HFFc6 (cell line): ENCODE measurements around the gene SLC6A13. TPM values are rescaled to one million over a fixed set of nuclear protein-coding genes. Genes with fewer than 3 reads are reported as not detected.

Experiments used
- DNase-seq: peaks from one replicate; pipeline ENCODE4 v3.0.0-alpha.2; 2018
- H3K27ac Mint-ChIP-seq: 2 replicates; pipeline ENCODE4 v1.8.0; 2020; ENCODE audit warnings: mild to moderate bottlenecking, mixed read lengths
- H3K27me3 Mint-ChIP-seq: 2 replicates; pipeline ENCODE4 v1.8.0; 2021; ENCODE audit warnings: mild to moderate bottlenecking, moderate library complexity, mixed read lengths; ENCODE audit not compliant: insufficient read depth
- H3K36me3 Mint-ChIP-seq: 2 replicates; pipeline ENCODE4 v1.8.0; 2021; ENCODE audit warnings: low read depth, mixed read lengths
- H3K4me1 Mint-ChIP-seq: 2 replicates; pipeline ENCODE4 v1.8.0; 2020; ENCODE audit warnings: low read depth, mixed read lengths
- H3K4me3 Mint-ChIP-seq: 2 replicates; pipeline ENCODE4 v1.8.0; 2020; ENCODE audit warnings: mild to moderate bottlenecking, moderate library complexity, mixed read lengths
- H3K9me3 Mint-ChIP-seq: 2 replicates; pipeline ENCODE4 v1.8.0; 2020; ENCODE audit warnings: mild to moderate bottlenecking, mixed read lengths
- total RNA-seq, 6 experiments: library from RNA; stranded (reverse); fragmentation: NEBNext Ultra II Directional; extraction: Animal tissue kit (Norgen Biotek cat#: 25700); gene quantifications; 2 replicates in 1 of 6; 3 replicates in 5 of 6; pipeline ENCODE4 v1.2.3, GENCODE V29; 2021
- TF ChIP-seq, protein P1 (sequence below): fragments of 200-600 bp; sonication (generic); IDR thresholded peaks from 2 replicates; pipeline ENCODE4 v1.5.0; 2021; ENCODE audit warnings: antibody characterized with exemption, mild to moderate bottlenecking

SLC6A13 gene
- total RNA-seq, 6 experiments from 2014 or later, result not detected

DNA sequence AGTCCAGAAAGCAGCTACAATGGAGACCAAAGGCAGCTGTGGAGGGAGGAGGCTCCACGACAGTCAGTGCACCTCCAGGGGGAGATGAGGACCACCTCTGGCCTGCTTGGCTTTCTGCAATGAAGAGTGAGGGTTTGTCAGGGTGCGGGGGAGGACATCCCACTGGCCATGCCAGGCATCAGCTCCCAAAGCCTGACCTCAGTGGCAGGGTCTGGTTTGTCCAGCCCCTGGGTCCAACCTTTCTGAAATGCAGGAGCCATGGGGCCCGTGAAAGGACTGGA, 83.9 kb downstream of the SLC6A13 start:
- Mint-ChIP-seq H3K36me3 (no peaks in the 10 kb centered on the region), H3K4me1 (peaks cover 59% of the 10 kb centered on the region)

DNA sequence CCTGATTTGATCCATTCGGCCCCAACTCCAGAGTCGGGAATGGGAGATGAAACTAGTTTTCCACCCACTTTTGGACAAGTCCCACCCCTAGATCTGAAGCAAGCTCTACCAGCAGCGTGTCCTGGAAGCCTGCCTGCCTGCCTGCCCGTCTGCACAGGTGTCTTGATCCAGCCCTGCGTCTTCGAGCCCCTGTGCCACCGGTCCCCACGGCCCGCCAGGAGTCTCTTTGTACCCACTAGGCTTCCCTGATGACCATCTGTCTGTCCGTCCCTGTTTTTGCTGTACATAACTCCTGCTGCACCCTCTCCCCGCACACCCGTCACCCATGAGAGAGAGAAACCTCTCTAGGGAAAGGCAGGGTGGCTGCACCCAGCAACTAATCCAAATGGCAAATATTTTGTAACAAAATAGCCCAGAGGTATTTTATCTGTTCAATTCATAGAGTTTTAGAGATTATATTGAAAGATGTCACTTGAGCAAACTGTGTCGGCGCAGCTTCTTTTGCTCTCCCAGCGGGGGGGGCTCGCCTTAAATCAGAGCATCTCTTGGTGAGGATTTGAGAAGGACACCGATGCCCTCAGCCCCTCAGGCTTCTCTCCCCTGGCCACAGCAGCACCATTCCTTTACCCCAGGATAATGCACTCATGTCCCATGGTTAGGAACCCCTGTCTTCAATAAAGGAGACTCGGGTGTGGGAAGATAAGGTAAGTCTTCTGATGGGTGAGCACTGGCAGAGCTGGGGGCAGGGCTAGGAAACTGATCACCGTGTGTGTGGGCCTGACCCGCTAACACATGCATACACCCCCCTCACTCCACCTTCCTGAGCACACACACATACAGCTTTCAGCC, 84.4 kb downstream of the SLC6A13 start:
- DNase-seq, result no peak
- Mint-ChIP-seq H3K9me3 (no peaks in the 10 kb centered on the region), H3K27me3 (no peaks in the 10 kb centered on the region; the same call in 1 of the 2 replicates), H3K36me3 (no peaks in the 10 kb centered on the region), H3K4me3 (no peak overlapping the region), H3K4me1 (peaks cover 53% of the 10 kb centered on the region), H3K27ac (no peak overlapping the region)
- TF ChIP-seq, protein P1, sequence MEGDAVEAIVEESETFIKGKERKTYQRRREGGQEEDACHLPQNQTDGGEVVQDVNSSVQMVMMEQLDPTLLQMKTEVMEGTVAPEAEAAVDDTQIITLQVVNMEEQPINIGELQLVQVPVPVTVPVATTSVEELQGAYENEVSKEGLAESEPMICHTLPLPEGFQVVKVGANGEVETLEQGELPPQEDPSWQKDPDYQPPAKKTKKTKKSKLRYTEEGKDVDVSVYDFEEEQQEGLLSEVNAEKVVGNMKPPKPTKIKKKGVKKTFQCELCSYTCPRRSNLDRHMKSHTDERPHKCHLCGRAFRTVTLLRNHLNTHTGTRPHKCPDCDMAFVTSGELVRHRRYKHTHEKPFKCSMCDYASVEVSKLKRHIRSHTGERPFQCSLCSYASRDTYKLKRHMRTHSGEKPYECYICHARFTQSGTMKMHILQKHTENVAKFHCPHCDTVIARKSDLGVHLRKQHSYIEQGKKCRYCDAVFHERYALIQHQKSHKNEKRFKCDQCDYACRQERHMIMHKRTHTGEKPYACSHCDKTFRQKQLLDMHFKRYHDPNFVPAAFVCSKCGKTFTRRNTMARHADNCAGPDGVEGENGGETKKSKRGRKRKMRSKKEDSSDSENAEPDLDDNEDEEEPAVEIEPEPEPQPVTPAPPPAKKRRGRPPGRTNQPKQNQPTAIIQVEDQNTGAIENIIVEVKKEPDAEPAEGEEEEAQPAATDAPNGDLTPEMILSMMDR, result no peak

More for the DNA sequence above, 83.9 kb downstream of the SLC6A13 start:
- H3K4me3 Mint-ChIP-seq, result no peak overlapping the region
- DNase-seq, result no peak
- H3K27ac Mint-ChIP-seq, result no peak overlapping the region
- H3K9me3 Mint-ChIP-seq, result no peaks in the 10 kb centered on the region
- TF ChIP-seq, protein P1, result no peak
- H3K27me3 Mint-ChIP-seq, result no peaks in the 10 kb centered on the region; the same call in 1 of the 2 replicates

DNA sequence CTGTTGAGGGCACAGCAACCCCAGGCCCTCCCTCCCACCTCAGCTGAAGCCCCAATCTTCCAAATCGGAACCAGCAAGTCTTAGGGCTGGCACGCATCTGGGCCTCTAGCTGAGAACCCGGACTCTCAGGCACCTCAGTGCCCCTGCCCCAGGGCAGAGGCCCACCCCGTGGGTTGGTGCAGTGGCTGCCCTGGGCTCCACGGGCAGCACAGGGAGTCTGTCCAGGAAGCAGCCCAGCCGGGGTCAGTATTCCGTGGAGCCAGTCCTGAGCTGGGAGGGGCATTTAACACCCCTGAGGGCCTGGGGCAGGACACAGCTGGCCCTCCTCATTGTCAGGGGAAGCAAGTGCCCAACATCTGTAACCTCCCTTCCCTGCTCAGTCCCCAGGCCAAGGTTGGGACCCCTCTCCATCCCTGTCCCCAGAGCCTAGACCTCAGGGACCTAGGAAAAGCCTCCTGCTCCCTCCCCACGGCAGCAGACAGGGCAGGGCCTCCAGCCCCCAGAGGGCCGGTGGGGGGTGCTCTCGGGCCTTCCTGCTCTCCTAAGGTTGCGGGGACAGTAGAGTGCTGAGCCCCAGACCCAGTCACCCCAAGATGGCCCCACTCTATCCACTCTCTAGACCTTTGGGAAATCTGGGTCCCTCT, 85.2 kb downstream of the SLC6A13 start:
- TF ChIP-seq, protein P1, result no peak
- H3K4me1 Mint-ChIP-seq, result peaks cover 46% of the 10 kb centered on the region
- no peaks in the 10 kb centered on the region for H3K36me3 Mint-ChIP-seq
- no peaks in the 10 kb centered on the region; the same call in 1 of the 2 replicates for H3K27me3 Mint-ChIP-seq
- no peak overlapping the region for H3K4me3 Mint-ChIP-seq
- DNase-seq, result no peak
- peak overlapping the region; percentile 91 for H3K27ac Mint-ChIP-seq
- H3K9me3 Mint-ChIP-seq, result no peaks in the 10 kb centered on the region

DNA sequence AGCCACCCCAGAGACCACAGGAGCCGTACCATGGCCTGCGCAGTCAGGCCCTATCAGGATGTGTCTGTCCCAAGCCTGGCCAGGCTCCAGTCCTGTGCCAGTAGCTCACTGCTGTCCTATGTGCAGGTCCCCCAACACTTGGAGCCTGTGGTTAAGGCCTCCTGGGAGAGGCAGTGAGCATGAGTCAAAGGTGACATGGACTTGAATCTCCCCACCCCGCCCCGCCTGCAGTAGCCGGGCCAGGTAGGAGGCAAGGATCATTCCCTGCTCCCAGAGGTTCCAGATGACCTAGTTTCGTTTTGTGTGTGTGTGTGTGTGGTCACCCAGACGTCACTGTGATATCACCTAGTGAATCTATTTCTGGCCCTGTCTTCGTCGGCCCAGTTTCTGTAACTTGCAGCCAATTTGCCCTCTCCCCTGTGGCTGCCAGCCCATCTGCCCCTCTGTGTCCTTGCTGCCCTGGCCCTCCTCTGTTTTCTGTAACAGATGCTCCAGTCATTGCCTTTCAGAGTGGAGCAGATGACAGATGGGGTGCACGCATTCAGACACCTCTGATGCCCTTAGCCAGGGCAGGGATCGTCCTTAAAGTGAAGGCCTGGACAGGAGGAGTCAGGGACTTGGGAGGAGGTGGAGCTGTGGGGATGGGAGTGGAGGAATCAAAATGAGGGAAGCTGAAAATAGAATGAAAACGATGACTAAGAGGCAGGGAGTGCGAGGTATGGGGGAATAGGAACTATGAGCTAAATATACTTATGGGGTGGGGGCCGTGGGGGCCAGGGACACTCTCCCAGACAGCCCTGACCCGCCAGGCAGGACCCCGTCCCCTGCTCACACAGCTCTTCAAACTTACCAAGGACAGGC, 86.1 kb downstream of the SLC6A13 start:
- no peaks in the 10 kb centered on the region; the same call in 1 of the 2 replicates for H3K27me3 Mint-ChIP-seq
- peak overlapping the region; percentile 91 for H3K27ac Mint-ChIP-seq
- peaks cover 37% of the 10 kb centered on the region for H3K4me1 Mint-ChIP-seq
- DNase-seq, result peak; percentile 65
- no peaks in the 10 kb centered on the region for H3K36me3 Mint-ChIP-seq
- H3K4me3 Mint-ChIP-seq, result peak overlapping the region; percentile 73
- TF ChIP-seq, protein P1, result no peak; the same call in 1 of the 2 replicates
- no peaks in the 10 kb centered on the region for H3K9me3 Mint-ChIP-seq

DNA sequence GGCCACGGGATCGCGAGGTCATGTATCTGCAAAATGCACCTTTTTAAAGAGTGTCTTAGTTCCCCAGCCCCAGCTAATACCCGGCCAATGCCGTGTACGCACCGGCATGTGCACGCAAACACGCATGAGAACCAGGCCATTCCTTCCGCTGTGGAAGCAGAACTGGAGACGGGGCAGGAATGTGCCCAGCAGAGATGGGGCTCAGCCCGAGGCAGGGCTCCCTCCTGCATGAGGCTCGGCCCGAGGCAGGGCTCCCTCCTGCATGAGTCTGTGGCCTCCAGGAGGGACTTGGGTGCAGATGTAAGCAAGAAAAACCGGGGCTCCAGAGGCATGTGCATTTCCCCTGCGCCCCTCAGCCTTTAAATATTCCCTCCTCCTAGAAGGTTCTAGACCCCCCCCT, 86.9 kb downstream of the SLC6A13 start:
- no peaks in the 10 kb centered on the region for H3K9me3 Mint-ChIP-seq
- no peaks in the 10 kb centered on the region for H3K36me3 Mint-ChIP-seq
- H3K4me3 Mint-ChIP-seq, result no peak overlapping the region
- H3K4me1 Mint-ChIP-seq, result peaks cover 36% of the 10 kb centered on the region
- H3K27ac Mint-ChIP-seq, result no peak overlapping the region
- TF ChIP-seq, protein P1, result peak; percentile 28; the same call in 1 of the 2 replicates
- no peak for DNase-seq
- no peaks in the 10 kb centered on the region; the same call in none of the 2 replicates for H3K27me3 Mint-ChIP-seq
